ENCODE results near the gene PRRT4. TPM values are rescaled to one million over a fixed set of nuclear protein-coding genes. Genes with fewer than 3 reads are reported as not detected.

PRRT4 gene
- total RNA-seq, 1 donor from 2014 or later = 3.1 TPM

- H3K36me3 Mint-ChIP-seq (ENCODE audit: low read depth) = no peaks in the 10 kb centered on the region
- TF ChIP-seq CTCF (conservative IDR thresholded peaks at IDR 0.05) = no peak
- H3K4me1 Mint-ChIP-seq = peaks cover 42% of the 10 kb centered on the region
- H3K27ac Mint-ChIP-seq (ENCODE audit: unreplicated experiment) = peak overlapping the region; percentile 27
- H3K4me3 Mint-ChIP-seq = peak overlapping the region; percentile 43
- peaks cover 52% of the 10 kb centered on the region for H3K27me3 Mint-ChIP-seq (ENCODE audit: low read depth)
- H3K9me3 Mint-ChIP-seq = no peaks in the 10 kb centered on the region
- no peak for DNase-seq (ENCODE audit: low read depth, low spot score)
These were observed 4.3 kb downstream of the PRRT4 start for GRCh38 chr7:128357217-128357613.

GRCh38 chr7:128356546-128357216 is 4.8 kb downstream of the PRRT4 start:
- H3K27ac Mint-ChIP-seq (ENCODE audit: unreplicated experiment) = no peak overlapping the region
- H3K27me3 Mint-ChIP-seq (ENCODE audit: low read depth) = peaks cover 47% of the 10 kb centered on the region
- no peak for TF ChIP-seq CTCF (conservative IDR thresholded peaks at IDR 0.05)

GRCh38 chr7:128353610-128354009 is 7.9 kb downstream of the PRRT4 start:
- Mint-ChIP-seq H3K36me3 (ENCODE audit: low read depth) (no peaks in the 10 kb centered on the region), H3K27ac (ENCODE audit: unreplicated experiment) (no peak overlapping the region), H3K27me3 (ENCODE audit: low read depth) (peaks cover 33% of the 10 kb centered on the region)

More at GRCh38 chr7:128356546-128357216, 4.8 kb downstream of the PRRT4 start:
- no peaks in the 10 kb centered on the region for H3K36me3 Mint-ChIP-seq (ENCODE audit: low read depth)
- DNase-seq (ENCODE audit: low read depth, low spot score) = no peak
- H3K9me3 Mint-ChIP-seq = no peaks in the 10 kb centered on the region
- peaks cover 37% of the 10 kb centered on the region for H3K4me1 Mint-ChIP-seq
- peak overlapping the region; percentile 43 for H3K4me3 Mint-ChIP-seq

GRCh38 chr7:128353189-128353588 is 8.3 kb downstream of the PRRT4 start:
- peaks cover 24% of the 10 kb centered on the region for H3K4me1 Mint-ChIP-seq
- no peaks in the 10 kb centered on the region for H3K9me3 Mint-ChIP-seq
- no peak for TF ChIP-seq CTCF (conservative IDR thresholded peaks at IDR 0.05)
- no peaks in the 10 kb centered on the region for H3K36me3 Mint-ChIP-seq (ENCODE audit: low read depth)
- H3K27me3 Mint-ChIP-seq (ENCODE audit: low read depth) = peaks cover 32% of the 10 kb centered on the region
- peak overlapping the region; percentile 27 for H3K27ac Mint-ChIP-seq (ENCODE audit: unreplicated experiment)
- no peak overlapping the region for H3K4me3 Mint-ChIP-seq
- no peak for DNase-seq (ENCODE audit: low read depth, low spot score)

More at GRCh38 chr7:128353610-128354009, 7.9 kb downstream of the PRRT4 start:
- Mint-ChIP-seq H3K9me3 (no peaks in the 10 kb centered on the region), H3K4me1 (peaks cover 28% of the 10 kb centered on the region), H3K4me3 (no peak overlapping the region)
- no peak for DNase-seq (ENCODE audit: low read depth, low spot score)
- no peak for TF ChIP-seq CTCF (conservative IDR thresholded peaks at IDR 0.05)

- Mint-ChIP-seq H3K4me1 (peaks cover 22% of the 10 kb centered on the region), H3K36me3 (ENCODE audit: low read depth) (no peaks in the 10 kb centered on the region), H3K27me3 (ENCODE audit: low read depth) (peaks cover 32% of the 10 kb centered on the region), H3K27ac (ENCODE audit: unreplicated experiment) (peak overlapping the region; percentile 20), H3K4me3 (no peak overlapping the region), H3K9me3 (no peaks in the 10 kb centered on the region)
- TF ChIP-seq CTCF (conservative IDR thresholded peaks at IDR 0.05) = no peak
- no peak for DNase-seq (ENCODE audit: low read depth, low spot score)
These were observed 8.9 kb downstream of the PRRT4 start for GRCh38 chr7:128352636-128353035.

Measured in neural crest cell (in vitro differentiated cells).